Skeletal muscle satellite cell (primary cell): ENCODE results near the gene NUP42. TPM values are rescaled to one million over a fixed set of nuclear protein-coding genes. Genes with fewer than 3 reads are reported as not detected.

Experiments
- H3K27me3 ChIP-seq: 2 replicates; pipeline ENCODE4 v1.7.0; 2013; ENCODE audit warnings: low read length; ENCODE audit not compliant: control insufficient read depth, insufficient read depth
- H3K36me3 ChIP-seq: 2 replicates; pipeline ENCODE4 v1.7.0; 2013; ENCODE audit warnings: mild to moderate bottlenecking, control low read depth, low read length; ENCODE audit not compliant: insufficient read depth
- H3K4me1 ChIP-seq: 2 replicates; pipeline ENCODE4 v1.7.0; 2013; ENCODE audit warnings: low read length; ENCODE audit not compliant: control insufficient read depth, insufficient read depth
- H3K4me2 ChIP-seq: 2 replicates; pipeline ENCODE4 v1.7.0; 2013; ENCODE audit warnings: mild to moderate bottlenecking, low read length
- H3K4me3 ChIP-seq: 2 replicates; pipeline ENCODE4 v1.7.0; 2013; ENCODE audit warnings: low read length
- H3K9ac ChIP-seq: 2 replicates; pipeline ENCODE4 v1.7.0; 2013; ENCODE audit warnings: mild to moderate bottlenecking, low read depth, low read length, moderate library complexity
- H3K9me3 ChIP-seq: replicated peaks from 2 replicates; pipeline ENCODE4 v1.7.0; 2013; ENCODE audit warnings: mild to moderate bottlenecking, control low read depth, low read length
- total RNA-seq: library from RNA; depleted of rRNA; stranded (reverse); fragments of >200 nt; gene quantifications from 2 replicates; pipeline ENCODE4 v1.2.3, GENCODE V29; 2012; rRNA removed

Gene NUP42, protein sequence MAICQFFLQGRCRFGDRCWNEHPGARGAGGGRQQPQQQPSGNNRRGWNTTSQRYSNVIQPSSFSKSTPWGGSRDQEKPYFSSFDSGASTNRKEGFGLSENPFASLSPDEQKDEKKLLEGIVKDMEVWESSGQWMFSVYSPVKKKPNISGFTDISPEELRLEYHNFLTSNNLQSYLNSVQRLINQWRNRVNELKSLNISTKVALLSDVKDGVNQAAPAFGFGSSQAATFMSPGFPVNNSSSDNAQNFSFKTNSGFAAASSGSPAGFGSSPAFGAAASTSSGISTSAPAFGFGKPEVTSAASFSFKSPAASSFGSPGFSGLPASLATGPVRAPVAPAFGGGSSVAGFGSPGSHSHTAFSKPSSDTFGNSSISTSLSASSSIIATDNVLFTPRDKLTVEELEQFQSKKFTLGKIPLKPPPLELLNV
- total RNA-seq = 18.8 and 19.8 TPM in 2 replicates

DNA sequence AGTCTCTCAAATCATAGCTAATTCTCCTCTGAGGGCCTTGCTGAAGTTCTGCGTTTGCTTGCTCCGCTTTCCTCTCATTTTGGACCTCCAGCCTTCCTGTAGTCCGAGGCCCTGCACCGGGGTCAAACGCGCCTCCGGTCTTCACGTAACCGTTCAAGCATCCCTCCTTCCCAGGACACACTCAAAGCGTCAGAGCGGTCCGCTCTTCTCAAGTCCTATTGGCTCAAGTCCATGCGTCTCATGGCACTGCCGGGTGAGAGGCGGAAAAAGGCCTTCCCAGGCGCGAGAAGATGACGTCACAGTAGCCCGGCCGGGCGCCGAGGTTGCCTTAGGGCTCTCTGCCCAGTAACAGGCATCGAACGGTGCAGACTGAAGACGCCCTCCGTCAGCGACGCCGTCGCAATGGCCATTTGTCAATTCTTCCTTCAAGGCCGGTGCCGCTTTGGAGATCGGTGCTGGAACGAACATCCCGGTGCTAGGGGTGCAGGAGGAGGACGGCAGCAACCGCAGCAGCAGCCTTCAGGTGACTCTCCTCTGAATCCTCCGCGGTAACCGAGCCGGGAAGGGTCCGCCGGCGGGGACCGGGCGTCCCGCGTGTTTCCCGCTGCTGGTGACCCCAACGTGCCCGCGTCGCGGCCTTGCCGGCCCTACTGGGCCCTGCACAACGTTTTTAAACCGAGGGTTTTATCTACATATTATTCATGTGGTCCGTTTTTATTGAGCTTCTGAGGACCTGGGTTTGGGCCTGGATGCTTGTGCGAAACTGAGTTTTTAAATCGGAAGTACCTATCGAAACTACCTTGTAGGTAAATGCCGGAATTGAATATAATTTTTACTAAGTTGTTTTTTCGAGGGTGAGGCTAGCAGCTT, at the start of gene NUP42:
Gene NUP42, plus strand, starts transcription at position 365 of the 870 bp plus-strand sequence. Its CDS starts 38 bp downstream, at position 403.
- H3K9me3 ChIP-seq = no peaks in the 10 kb centered on the region
- peaks cover 18% of the 10 kb centered on the region for H3K36me3 ChIP-seq
- H3K4me1 ChIP-seq = peaks cover 18% of the 10 kb centered on the region
- no peaks in the 10 kb centered on the region for H3K27me3 ChIP-seq
- H3K9ac ChIP-seq = peak within 1 kb of the TSS; percentile 93
- peak within 1 kb of the TSS; percentile 87 for H3K4me3 ChIP-seq
- peak within 1 kb of the TSS; percentile 85 for H3K4me2 ChIP-seq

DNA sequence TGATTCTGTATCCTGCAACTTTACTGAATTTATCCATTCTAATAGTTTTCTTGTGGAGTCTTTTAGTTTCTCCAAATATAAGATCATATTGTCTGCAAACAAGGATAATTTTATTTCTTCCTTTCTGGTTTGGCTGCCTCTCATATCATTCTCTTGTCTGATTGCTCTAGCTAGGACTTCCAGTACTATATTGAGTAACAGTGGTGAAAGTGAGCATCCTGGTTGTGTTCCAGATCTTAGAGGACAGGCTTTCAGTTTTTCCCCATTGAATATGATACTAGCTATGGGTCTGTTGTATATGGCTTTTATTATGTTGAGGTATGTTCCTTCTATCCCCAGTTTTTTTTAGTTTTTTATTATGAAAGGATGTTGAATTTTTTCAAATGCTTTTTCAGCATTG, 48.1 kb upstream of the NUP42 start:
- H3K4me1 ChIP-seq = no peaks in the 10 kb centered on the region
- H3K36me3 ChIP-seq = peaks cover 14% of the 10 kb centered on the region
- H3K9ac ChIP-seq = no peak overlapping the region
- H3K27me3 ChIP-seq = no peaks in the 10 kb centered on the region
- H3K4me3 ChIP-seq = no peak overlapping the region
- no peak overlapping the region for H3K4me2 ChIP-seq
- no peaks in the 10 kb centered on the region for H3K9me3 ChIP-seq

DNA sequence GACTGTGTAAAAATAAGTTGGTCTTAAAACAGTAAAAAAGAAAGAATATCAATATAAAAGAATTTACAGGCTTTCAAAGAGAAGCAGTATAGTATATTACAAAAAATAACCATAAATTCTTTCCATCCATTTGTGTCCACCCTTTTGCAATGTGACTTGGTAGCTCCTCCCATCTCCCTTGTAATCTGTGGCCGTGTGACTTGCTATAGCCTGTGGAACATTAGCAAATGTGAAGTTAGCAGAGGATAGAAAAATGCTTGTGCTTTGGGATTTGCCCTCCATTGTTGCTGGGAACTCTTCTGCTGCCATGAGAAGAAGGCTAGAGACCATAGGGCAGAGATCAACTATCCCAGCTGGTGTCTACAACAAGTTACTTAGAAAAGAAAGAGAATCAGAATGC, 46.1 kb upstream of the NUP42 start:
- peaks cover 4% of the 10 kb centered on the region for H3K36me3 ChIP-seq
- no peak overlapping the region for H3K4me2 ChIP-seq
- H3K9me3 ChIP-seq = no peaks in the 10 kb centered on the region
- H3K4me1 ChIP-seq = no peaks in the 10 kb centered on the region
- no peaks in the 10 kb centered on the region for H3K27me3 ChIP-seq
- H3K4me3 ChIP-seq = no peak overlapping the region
- no peak overlapping the region for H3K9ac ChIP-seq

DNA sequence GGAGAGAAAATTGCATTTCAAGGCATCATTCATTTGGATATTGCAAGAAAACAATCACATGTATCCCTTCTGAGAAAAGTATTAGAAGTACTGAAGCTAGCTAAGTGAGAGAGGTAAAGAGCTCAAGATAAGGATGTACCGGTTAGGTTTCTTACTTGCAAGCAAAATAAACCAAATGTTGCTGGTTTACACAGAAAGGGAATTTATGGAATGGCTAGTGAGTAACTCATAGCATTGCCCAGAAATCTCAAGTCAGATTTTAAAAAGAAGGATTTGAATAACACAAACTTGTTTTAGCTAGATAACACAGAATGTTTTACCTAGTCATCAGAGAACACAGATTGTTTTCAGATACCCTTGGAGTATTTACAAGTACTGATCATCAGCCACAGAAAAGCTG, 45.6 kb upstream of the NUP42 start:
- H3K4me3 ChIP-seq = no peak overlapping the region
- no peaks in the 10 kb centered on the region for H3K4me1 ChIP-seq
- no peaks in the 10 kb centered on the region for H3K27me3 ChIP-seq
- no peaks in the 10 kb centered on the region for H3K9me3 ChIP-seq
- H3K9ac ChIP-seq = no peak overlapping the region
- H3K36me3 ChIP-seq = peaks cover 4% of the 10 kb centered on the region
- H3K4me2 ChIP-seq = no peak overlapping the region

DNA sequence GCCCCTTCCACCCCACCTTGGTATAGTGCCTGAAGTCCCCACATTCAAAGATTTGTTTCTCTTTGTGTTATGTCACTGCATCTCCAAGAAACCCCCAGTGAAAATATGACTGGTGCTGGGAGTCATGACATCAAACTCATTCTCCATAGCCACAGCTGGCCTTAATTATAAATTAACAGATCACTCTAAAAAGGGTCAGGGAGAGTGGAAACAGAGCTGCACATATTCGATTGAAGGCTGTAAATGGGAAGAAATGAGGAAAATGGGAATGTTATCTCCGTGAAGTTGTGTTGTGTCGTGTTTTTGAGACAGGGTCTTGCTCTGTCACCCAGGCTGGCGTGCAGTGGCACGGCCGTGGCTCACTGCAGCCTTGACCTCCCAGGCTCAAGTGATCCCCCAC, 24.2 kb upstream of the NUP42 start:
- Histone ChIP-seq H3K36me3 (peaks cover 37% of the 10 kb centered on the region), H3K4me1 (no peaks in the 10 kb centered on the region), H3K4me2 (no peak overlapping the region), H3K9me3 (no peaks in the 10 kb centered on the region), H3K27me3 (no peaks in the 10 kb centered on the region), H3K9ac (no peak overlapping the region), H3K4me3 (no peak overlapping the region)

DNA sequence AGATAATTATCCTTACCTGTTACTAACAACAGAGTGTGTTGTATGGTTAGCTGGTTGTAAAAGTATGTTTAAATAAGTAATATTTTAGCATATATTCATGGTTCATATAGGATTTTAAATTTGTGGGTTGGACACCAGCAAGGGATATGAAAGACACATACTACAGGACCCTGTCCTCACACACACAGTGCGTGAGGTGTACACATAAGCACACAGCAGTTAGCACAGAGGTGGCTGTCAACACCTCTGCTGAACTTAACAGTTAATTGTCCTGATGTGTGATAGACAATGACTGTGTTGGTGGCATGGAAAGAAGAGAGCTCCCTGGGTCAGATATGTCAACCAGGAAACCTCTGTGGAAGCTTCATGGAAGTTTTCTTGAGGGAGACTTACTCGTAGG, 23.3 kb upstream of the NUP42 start:
- Histone ChIP-seq H3K9me3 (no peaks in the 10 kb centered on the region), H3K4me3 (no peak overlapping the region), H3K9ac (no peak overlapping the region), H3K36me3 (peaks cover 29% of the 10 kb centered on the region), H3K4me1 (no peaks in the 10 kb centered on the region), H3K4me2 (no peak overlapping the region), H3K27me3 (no peaks in the 10 kb centered on the region)

DNA sequence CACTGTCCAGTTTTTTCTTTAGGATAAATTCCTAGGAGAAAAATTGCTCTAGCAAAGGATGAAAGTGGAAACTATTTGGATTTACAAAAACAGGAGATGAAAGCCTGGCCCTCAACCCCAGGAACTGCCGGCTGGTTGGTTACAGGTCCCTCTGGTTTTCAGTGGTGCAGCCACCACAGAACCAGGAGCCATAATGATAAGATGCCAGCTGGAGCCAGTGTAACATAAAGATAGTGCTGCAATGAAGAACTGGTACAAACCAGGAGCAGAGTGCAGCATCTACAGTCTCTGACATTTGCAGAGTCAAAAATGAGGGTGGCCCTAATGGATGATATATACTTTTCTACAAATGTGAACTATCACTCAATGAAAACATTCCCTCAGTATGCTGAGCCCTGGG, 20.4 kb upstream of the NUP42 start:
- Histone ChIP-seq H3K9ac (no peak overlapping the region), H3K9me3 (no peaks in the 10 kb centered on the region), H3K36me3 (peaks cover 20% of the 10 kb centered on the region), H3K4me2 (no peak overlapping the region), H3K4me3 (no peak overlapping the region), H3K4me1 (no peaks in the 10 kb centered on the region), H3K27me3 (no peaks in the 10 kb centered on the region)

DNA sequence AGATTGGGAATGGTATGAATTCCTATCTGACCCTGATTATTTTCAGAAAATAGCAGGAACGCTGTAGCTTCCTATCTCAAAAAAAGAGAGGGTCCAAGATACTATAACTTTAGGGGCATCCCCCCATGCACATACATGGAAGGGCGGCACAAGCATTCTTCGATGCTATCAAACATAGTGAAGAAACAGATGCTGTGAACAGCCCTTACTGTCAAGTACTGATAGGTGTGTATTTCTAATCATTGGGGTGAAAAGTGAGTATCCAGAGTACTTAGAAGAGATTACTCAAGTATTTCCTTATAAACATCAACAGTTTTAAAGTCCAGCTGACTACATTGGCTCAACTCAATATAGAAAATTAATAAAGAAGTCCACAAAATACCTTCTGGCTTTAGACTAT, 17.0 kb upstream of the NUP42 start:
- no peak overlapping the region for H3K4me2 ChIP-seq

DNA sequence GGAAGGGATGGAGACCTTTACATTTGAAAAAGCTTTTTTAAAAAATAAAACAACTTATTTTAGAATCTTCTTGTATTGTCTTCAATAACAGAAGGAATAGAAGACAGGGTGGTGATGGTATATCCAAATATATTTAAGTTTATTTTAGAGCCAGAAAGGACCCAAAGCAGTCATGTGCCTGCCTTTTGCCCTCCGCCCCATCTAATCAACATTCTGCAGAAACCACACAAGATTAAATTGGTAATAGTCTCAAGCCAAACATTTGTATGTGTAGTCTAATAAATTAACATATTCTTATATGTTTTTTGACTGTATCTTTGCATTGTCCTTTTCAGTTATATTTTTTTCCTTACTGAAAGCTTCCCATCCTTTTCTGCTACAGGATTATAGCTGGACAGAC, 16.5 kb upstream of the NUP42 start:
- peaks cover 17% of the 10 kb centered on the region for H3K36me3 ChIP-seq
- H3K27me3 ChIP-seq = no peaks in the 10 kb centered on the region
- no peak overlapping the region for H3K4me2 ChIP-seq
- no peaks in the 10 kb centered on the region for H3K9me3 ChIP-seq
- H3K4me1 ChIP-seq = no peaks in the 10 kb centered on the region
- H3K9ac ChIP-seq = no peak overlapping the region
- no peak overlapping the region for H3K4me3 ChIP-seq

More for the DNA sequence above, 17.0 kb upstream of the NUP42 start:
- no peaks in the 10 kb centered on the region for H3K27me3 ChIP-seq
- H3K36me3 ChIP-seq = peaks cover 17% of the 10 kb centered on the region
- no peak overlapping the region for H3K4me3 ChIP-seq
- no peaks in the 10 kb centered on the region for H3K9me3 ChIP-seq
- no peaks in the 10 kb centered on the region for H3K4me1 ChIP-seq
- H3K9ac ChIP-seq = no peak overlapping the region

DNA sequence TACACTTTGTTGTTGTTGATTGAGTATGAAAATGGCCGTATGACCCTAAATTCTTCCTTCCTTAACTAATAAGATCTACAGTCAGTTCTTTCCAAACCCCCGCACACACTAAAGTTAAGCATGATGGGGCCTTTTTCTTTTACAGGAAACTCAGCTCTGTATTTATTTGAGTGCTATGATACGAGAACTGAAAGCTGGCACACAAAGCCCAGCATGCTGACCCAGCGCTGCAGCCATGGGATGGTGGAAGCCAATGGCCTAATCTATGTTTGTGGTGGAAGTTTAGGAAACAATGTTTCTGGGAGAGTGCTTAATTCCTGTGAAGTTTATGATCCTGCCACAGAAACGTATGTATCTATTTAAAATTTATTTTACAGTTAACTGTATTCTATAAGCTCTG, 14.2 kb upstream of the NUP42 start:
- Histone ChIP-seq H3K27me3 (no peaks in the 10 kb centered on the region), H3K4me1 (no peaks in the 10 kb centered on the region), H3K9me3 (no peaks in the 10 kb centered on the region), H3K9ac (no peak overlapping the region), H3K36me3 (peaks cover 18% of the 10 kb centered on the region), H3K4me3 (no peak overlapping the region), H3K4me2 (no peak overlapping the region)

DNA sequence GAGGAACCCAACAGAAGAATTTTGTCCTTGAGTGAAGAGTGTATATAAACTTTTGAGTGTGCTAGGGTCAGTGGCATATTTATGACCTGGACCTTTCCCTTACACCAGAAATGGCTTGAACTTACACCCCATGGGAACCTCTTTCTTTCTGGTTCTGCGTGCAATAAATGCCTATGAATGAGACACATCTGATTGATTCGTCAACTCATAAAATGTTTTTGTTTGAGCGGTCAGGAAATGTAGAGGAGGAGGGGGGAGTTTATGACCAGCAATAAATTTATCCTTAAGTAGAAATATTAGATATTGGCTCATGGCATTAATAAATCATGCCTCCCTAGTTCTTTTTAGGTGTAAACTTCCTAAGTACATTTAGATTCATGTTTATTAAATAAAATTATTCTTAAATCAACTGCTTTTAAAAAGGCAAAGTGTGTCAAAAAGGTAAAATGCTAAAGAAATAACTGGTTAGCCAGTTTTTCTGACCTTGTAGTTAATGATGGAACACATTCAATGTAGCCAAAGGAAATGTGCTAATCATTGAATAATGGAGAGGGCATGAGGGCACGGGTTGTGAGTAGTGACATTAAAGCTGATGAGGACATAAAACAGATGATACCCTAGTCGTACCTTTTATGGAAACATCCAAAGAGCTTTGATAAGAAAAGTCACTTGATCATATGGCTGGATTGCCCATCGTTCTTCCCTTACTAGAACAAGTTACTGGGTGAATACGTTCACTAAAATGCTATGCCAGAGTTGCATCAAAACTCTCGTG, 13.6 kb upstream of the NUP42 start:
- Histone ChIP-seq H3K9me3 (no peaks in the 10 kb centered on the region), H3K4me2 (no peak overlapping the region), H3K4me1 (no peaks in the 10 kb centered on the region), H3K27me3 (no peaks in the 10 kb centered on the region), H3K9ac (no peak overlapping the region), H3K36me3 (peaks cover 20% of the 10 kb centered on the region), H3K4me3 (no peak overlapping the region)
